B cell (primary cell): Measurements from ENCODE around the gene ZCCHC7. TPM values are rescaled to one million over a fixed set of nuclear protein-coding genes. Genes with fewer than 3 reads are reported as not detected.

Experiments used
- ATAC-seq: fragments of 200-7000 bp; cut with Tn5 transposase; one replicate; pipeline ENCODE4 v1.10.0; 2021; ENCODE audit warnings: low read depth, mild to moderate bottlenecking, moderate number of reproducible peaks, moderate library complexity
- CTCF ChIA-PET: fragments of 350-600 bp; sonication (Branson Sonifier 250); formaldehyde crosslinking; loops from one replicate; lab custom pipeline; 2021; ENCODE audit warnings: antibody characterized with exemption, inconsistent platforms; lab: Charles Lee
- POLR2A ChIA-PET: fragments of 350-600 bp; sonication (Branson Sonifier 250); formaldehyde crosslinking; loops from one replicate; lab custom pipeline; 2021; ENCODE audit warnings: antibody characterized with exemption; lab: Charles Lee
- DNase-seq: peaks from one replicate; pipeline ENCODE4 v3.0.0; 2013
- H2AFZ ChIP-seq: 2 replicates; pipeline ENCODE4 v1.6.1; 2012; ENCODE audit warnings: mild to moderate bottlenecking, low read depth, low read length; ENCODE audit not compliant: insufficient read depth, poor library complexity, severe bottlenecking
- H3K27ac ChIP-seq, 2 donors: 1 replicate in 1 of 2; 2 replicates in 1 of 2; pipeline ENCODE4 v1.5.1; 2012 to 2013; ENCODE audit warnings: low read length in 2 of 2, mild to moderate bottlenecking in 2 of 2, moderate library complexity in 1 of 2
- H3K27me3 ChIP-seq, 4 experiments: fragments of 200-600 bp in 1 of 4; sonication (generic) in 1 of 4; replicated peaks in 1 of 4; 1 replicate in 2 of 4; 2 replicates in 2 of 4; pipeline versions ENCODE4 v1.6.1 to v1.7.0; 2013 to 2016; ENCODE audit warnings: low read length in 3 of 4, mild to moderate bottlenecking in 2 of 4, mixed read lengths in 1 of 4, moderate library complexity in 1 of 4; ENCODE audit not compliant: insufficient read depth in 4 of 4, control insufficient read depth in 3 of 4; ENCODE audit errors: control extremely low read depth in 1 of 4
- H3K36me3 ChIP-seq, 2 experiments: replicated peaks in 1 of 2; 1 replicate in 1 of 2; 2 replicates in 1 of 2; pipeline versions ENCODE4 v1.6.1 to v1.7.1; 2013; ENCODE audit warnings: low read length in 1 of 2; ENCODE audit not compliant: insufficient read depth in 2 of 2, control insufficient read depth in 1 of 2; ENCODE audit errors: control extremely low read depth in 1 of 2, extremely low read depth in 1 of 2
- H3K4me1 ChIP-seq, 2 donors: fragments of 200-600 bp in 1 of 2; sonication (generic) in 1 of 2; 1 replicate in 1 of 2; 2 replicates in 1 of 2; pipeline versions ENCODE4 v1.5.1 to v1.6.1; 2013 to 2017; ENCODE audit warnings: low read length in 2 of 2; ENCODE audit not compliant: control insufficient read depth in 2 of 2, insufficient read depth in 2 of 2
- H3K4me2 ChIP-seq: replicated peaks from 2 replicates; pipeline ENCODE3; 2012; ENCODE audit warnings: mild to moderate bottlenecking, low read depth, low read length; ENCODE audit not compliant: poor library complexity, severe bottlenecking
- H3K4me3 ChIP-seq, 5 experiments: fragments of 200-600 bp in 1 of 5; sonication (generic) in 1 of 5; 1 replicate in 3 of 5; 2 replicates in 2 of 5; pipeline versions ENCODE4 v1.5.1 to v1.7.0; 2011 to 2016; ENCODE audit warnings: low read length in 4 of 5, mild to moderate bottlenecking in 4 of 5, low read depth in 2 of 5, control low read depth in 1 of 5, moderate library complexity in 1 of 5; ENCODE audit not compliant: insufficient read depth in 1 of 5; ENCODE audit errors: control extremely low read depth in 1 of 5, extremely low read depth in 1 of 5
- H3K79me2 ChIP-seq: fragments of 200-600 bp; sonication (generic); one replicate; pipeline ENCODE4 v1.6.0; 2016; ENCODE audit warnings: low read length; ENCODE audit not compliant: control insufficient read depth, insufficient read depth
- H3K9ac ChIP-seq: fragments of 200-600 bp; sonication (generic); 2 replicates; pipeline ENCODE4 v1.6.1; 2017; ENCODE audit warnings: mild to moderate bottlenecking, low read length, moderate library complexity
- H3K9me3 ChIP-seq, 3 donors: one replicate each; pipeline versions ENCODE4 v1.6.1 to v1.7.1; 2013; ENCODE audit warnings: low read length in 2 of 3; ENCODE audit not compliant: control insufficient read depth in 2 of 3, insufficient read depth in 1 of 3; ENCODE audit errors: control extremely low read depth in 1 of 3
- H4K20me1 ChIP-seq: 2 replicates; pipeline ENCODE4 v1.6.0; 2012; ENCODE audit warnings: mild to moderate bottlenecking, low read length; ENCODE audit not compliant: insufficient read depth, control insufficient read depth, poor library complexity, severe bottlenecking
- H3K27ac Mint-ChIP-seq: one replicate; pipeline ENCODE4 v1.8.0; 2021; ENCODE audit warnings: mixed read lengths
- H3K27me3 Mint-ChIP-seq: one replicate; pipeline ENCODE4 v1.8.0; 2021; ENCODE audit warnings: mixed read lengths
- H3K4me1 Mint-ChIP-seq: one replicate; pipeline ENCODE4 v1.8.0; 2021; ENCODE audit warnings: mixed read lengths
- H3K4me3 Mint-ChIP-seq: one replicate; pipeline ENCODE4 v1.8.0; 2021; ENCODE audit warnings: mixed read lengths
- H3K9me3 Mint-ChIP-seq: one replicate; pipeline ENCODE4 v1.8.0; 2022; ENCODE audit warnings: mixed read lengths; ENCODE audit not compliant: insufficient read depth
- CTCF ChIP-seq: fragments of 200-600 bp; IDR thresholded peaks from one replicate; pipeline ENCODE4 v1.8.0; 2022; ENCODE audit warnings: antibody characterized with exemption, mild to moderate bottlenecking
- EZH2 ChIP-seq: IDR thresholded peaks from 2 replicates; pipeline ENCODE4 v1.6.1; 2012; ENCODE audit warnings: borderline replicate concordance, low read depth, mild to moderate bottlenecking, moderate library complexity, low read length; ENCODE audit not compliant: insufficient read depth, poor library complexity, severe bottlenecking
- WGBS: methylation state at CpG from one replicate; pipeline ENCODE4 v1.1.5; 2013; ENCODE audit warnings: missing lambda C conversion rate; ENCODE audit not compliant: insufficient coverage; 5-methylcytosine and 5-hydroxymethylcytosine counted together
- intact Hi-C: fragments of 100-400 bp; cut with micrococcal nuclease; formaldehyde crosslinking; loops from one replicate; pipeline ENCODE4 v1.10.0; 2022
- polyA plus RNA-seq: library from polyadenylated mRNA; depleted of rRNA; stranded (reverse); fragments of >200 nt; gene quantifications from 2 replicates; pipeline ENCODE4 v1.2.3, GENCODE V29; 2012
- total RNA-seq, 2 donors: library from RNA; stranded (reverse); fragments of 120-200 nt in 1 of 2; gene quantifications; 1 replicate in 1 of 2; 2 replicates in 1 of 2; pipeline versions ENCODE4 v1.2.3 to v1.2.4, GENCODE V29; 2013 to 2022

ZCCHC7 gene
- total and polyA plus RNA-seq, 2 donors (not counting 1 experiment from before 2014, with no cell fraction given): 56.3 to 83.5 TPM

GRCh38 chr9:37220971-37221370 is 100.6 kb downstream of the ZCCHC7 start:
- ChIA-PET POLR2A (interaction anchor here (0.6 to 0.8 kb wide), 2 partner anchors 9 to 183 kb away, joined by 3 read pairs; no protein-coding TSS in a partner anchor), CTCF (interaction anchor here (0.6 kb wide), 1 partner anchor 187 kb away, joined by 3 read pairs; the partner anchor contains the start of gene PAX5)
- Histone ChIP-seq H3K4me2 (peak overlapping the region; percentile 7), H3K27me3 (no peaks in the 10 kb centered on the region), H3K9ac (no peak overlapping the region), H3K4me3 (no peak overlapping the region), H3K9me3 (peaks cover 0 to 4% (median 0%) of the 10 kb centered on the region in 3 donors), H3K36me3 (peaks cover 2 to 6% of the 10 kb centered on the region in 2 experiments), H4K20me1 (no peaks in the 10 kb centered on the region), H3K79me2 (peaks cover 85% of the 10 kb centered on the region), H3K4me1 (peaks cover 4 to 37% of the 10 kb centered on the region in 2 donors), H3K27ac (peak overlapping the region in 1 of 2 donors; percentile 4), H2AFZ (no peak overlapping the region)
- WGBS: 100% methylated on average over 4 of the region's 4 CpGs
- ATAC-seq: no peak
- Mint-ChIP-seq H3K27ac (peak overlapping the region; percentile 3), H3K9me3 (no peaks in the 10 kb centered on the region), H3K4me3 (no peak overlapping the region), H3K4me1 (peaks cover 48% of the 10 kb centered on the region), H3K27me3 (no peaks in the 10 kb centered on the region)
- intact Hi-C loops: no loop called here
- DNase-seq: no peak
- TF ChIP-seq CTCF (no peak), EZH2 (no peak)

- no CpG with 5 or more reads among the region's 1 CpG for whole genome bisulfite sequencing
- Histone ChIP-seq H3K4me2 (peak overlapping the region; percentile 7), H3K27ac (peak overlapping the region in 1 of 2 donors; percentile 15), H3K79me2 (peaks cover 86% of the 10 kb centered on the region), H3K4me3 (no peak overlapping the region), H3K9ac (no peak overlapping the region), H3K4me1 (peaks cover 4 to 37% of the 10 kb centered on the region in 2 donors), H2AFZ (no peak overlapping the region), H3K36me3 (peaks cover 2 to 6% of the 10 kb centered on the region in 2 experiments), H3K27me3 (no peaks in the 10 kb centered on the region), H4K20me1 (no peaks in the 10 kb centered on the region), H3K9me3 (peaks cover 0 to 4% (median 0%) of the 10 kb centered on the region in 3 donors)
- CTCF ChIA-PET: interaction anchor here (0.5 kb wide), 1 partner anchor 8 kb away, joined by 3 read pairs; no protein-coding TSS in a partner anchor
- POLR2A ChIA-PET: no interaction called here
- TF ChIP-seq CTCF: no peak
- TF ChIP-seq EZH2: no peak
- no peaks in the 10 kb centered on the region for H3K27me3 Mint-ChIP-seq
- ATAC-seq (no peak), DNase-seq (no peak)
- H3K27ac Mint-ChIP-seq: peak overlapping the region; percentile 3
- no peaks in the 10 kb centered on the region for H3K9me3 Mint-ChIP-seq
- intact Hi-C loops: no loop called here
- peaks cover 51% of the 10 kb centered on the region for H3K4me1 Mint-ChIP-seq
- H3K4me3 Mint-ChIP-seq: no peak overlapping the region
Observed at GRCh38 chr9:37221489-37222106, 101.2 kb downstream of the ZCCHC7 start.
